Occipital lobe (tissue), 2 donors: ENCODE results near the gene MTTP. TPM values are rescaled to one million over a fixed set of nuclear protein-coding genes. Genes with fewer than 3 reads are reported as not detected.

Source experiments
- DNase-seq: peaks from one replicate; lab custom pipeline; 2025; lab: John Stamatoyannopoulos, UW
- total RNA-seq: library from RNA; depleted of rRNA; stranded (reverse); fragments of >200 nt; gene quantifications from one replicate; pipeline ENCODE4 v1.2.3, GENCODE V29; 2014

MTTP gene
- total RNA-seq, 1 donor from 2014 or later, result 3.4 TPM

DNA sequence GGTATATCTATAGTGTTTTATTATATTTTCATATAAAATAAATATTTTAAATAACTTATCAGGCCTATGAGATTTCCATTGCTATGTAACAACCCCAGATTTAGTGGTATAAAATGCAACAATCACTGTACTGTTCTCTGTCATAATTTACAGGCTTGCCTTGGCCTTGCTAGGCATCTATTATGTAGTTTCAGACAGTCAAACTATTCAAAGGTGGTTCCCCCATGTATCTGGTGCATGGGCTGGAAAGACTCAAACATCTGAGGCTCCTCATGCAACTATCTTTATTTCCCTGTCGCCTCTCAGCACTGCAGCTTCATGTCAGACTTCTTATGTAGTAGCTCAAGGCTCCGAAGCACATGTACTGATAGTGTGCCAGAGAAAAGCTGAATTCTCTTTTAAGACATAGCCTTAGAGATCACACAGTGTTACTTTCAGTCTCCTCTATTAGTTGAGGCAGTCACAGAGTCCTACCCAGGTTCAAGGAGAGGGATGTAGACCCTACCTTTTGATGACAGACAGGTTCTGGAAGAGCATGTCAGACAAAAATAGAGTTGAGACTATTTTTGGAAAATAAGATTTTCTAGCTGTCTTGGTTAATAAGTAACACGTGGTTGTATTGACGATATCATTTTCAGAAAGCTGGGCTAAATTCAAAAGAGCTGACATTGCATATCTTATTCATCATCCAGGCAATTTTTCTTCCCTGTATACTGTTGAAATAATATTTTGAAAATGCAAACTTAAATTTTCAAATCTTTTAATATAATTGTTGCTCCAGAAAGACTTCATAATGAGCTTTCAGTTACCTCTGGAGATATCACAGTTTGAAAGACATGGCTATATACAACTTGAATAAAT, 19.4 kb downstream of the MTTP start:
- no peak for DNase-seq

DNA sequence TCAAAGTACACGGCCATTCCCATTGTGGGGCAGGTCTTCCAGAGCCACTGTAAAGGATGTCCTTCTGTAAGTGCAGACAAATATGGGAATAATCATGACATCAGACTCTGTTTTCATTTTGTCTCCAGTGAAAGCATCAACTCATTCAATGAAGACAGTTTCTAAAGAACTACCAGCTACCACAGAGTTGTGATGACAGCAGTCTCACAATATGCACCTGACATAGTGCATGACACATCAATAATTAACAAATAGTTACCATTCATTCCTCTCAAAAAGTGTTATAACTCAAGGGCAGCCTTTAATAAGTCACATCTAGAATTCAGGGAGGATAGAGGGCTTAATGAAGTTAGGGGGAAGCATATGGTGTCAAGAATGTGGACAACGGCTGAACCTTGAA, 20.2 kb downstream of the MTTP start:
- DNase-seq, result no peak

- DNase-seq, result no peak
Measured at GRCh38 chr4:99606716-99607115, 32.1 kb downstream of the MTTP start.

GRCh38 chr4:99608417-99608816, 33.8 kb downstream of the MTTP start:
- no peak for DNase-seq

DNA sequence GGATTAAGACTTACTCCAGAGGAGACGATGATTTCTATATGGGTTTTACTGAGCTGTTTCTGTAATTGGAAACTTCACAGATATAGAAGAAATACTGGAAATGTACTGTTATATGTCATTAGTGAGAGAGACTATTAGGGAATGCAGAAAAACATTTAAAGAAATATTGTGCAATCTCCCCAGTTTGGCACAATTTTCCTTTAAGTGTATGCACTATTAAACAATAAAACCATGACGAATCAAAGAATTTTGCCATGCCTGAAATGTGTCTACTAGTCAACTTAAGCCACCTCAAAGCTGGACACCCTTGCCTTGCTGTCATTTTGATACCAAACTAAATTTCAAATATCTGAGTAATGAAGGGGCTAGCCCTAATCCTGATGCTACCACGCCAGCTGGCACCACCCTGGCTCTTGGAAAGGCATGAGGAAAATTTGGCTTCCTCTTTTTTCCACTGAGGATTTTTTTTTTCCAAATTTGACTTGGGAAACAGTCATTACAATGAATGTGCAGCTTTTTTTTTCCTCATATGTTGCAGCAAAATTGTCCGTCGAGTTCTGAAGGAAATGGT, 36.1 kb downstream of the MTTP start:
- DNase-seq, result no peak

DNA sequence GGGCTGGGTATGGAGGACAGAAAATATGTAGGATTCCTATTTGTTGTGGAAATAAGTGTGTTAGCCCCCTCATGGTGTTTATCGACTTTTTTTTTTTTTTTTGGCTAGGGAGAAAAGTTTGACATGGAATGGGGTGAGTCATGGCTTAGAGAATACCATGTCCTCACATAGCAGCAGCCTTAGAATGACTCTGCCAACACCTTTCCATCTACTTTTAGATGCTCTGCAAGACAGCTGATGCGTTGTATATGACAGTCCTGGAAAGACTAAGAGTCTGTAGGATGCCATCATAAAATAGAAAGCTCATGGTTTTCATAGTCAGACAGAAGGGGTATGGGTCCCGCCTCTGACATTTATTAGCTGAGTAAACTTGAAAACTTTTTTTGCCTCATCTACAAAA, 37.7 kb downstream of the MTTP start:
- DNase-seq, result no peak

- no peak for DNase-seq
Measured at GRCh38 chr4:99612704-99613103, 38.1 kb downstream of the MTTP start.

- DNase-seq, result no peak
Measured at GRCh38 chr4:99614491-99614890, 39.9 kb downstream of the MTTP start.

GRCh38 chr4:99615170-99615820, 40.7 kb downstream of the MTTP start:
- no peak for DNase-seq

DNA sequence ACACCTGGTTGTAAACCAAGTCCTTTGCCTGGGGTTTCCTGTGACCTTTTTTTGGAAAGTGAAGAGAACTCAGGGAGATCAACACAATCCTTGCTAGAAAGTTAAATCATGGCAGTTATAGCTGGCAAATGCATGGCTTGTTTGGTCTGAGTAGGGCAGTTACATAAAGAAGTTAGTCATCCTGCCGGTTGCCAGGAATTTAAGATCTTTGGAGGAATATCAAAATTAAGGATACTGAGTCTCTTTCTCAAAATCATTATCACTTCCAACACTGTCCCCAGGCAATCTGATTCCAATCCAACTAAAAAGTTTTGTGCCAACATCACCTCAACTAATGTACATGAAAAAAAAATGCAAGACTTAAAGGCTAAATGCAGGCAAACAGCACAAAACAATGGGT, 42.8 kb downstream of the MTTP start:
- DNase-seq, result no peak

GRCh38 chr4:99622341-99622740, 47.7 kb downstream of the MTTP start:
- DNase-seq, result no peak

DNA sequence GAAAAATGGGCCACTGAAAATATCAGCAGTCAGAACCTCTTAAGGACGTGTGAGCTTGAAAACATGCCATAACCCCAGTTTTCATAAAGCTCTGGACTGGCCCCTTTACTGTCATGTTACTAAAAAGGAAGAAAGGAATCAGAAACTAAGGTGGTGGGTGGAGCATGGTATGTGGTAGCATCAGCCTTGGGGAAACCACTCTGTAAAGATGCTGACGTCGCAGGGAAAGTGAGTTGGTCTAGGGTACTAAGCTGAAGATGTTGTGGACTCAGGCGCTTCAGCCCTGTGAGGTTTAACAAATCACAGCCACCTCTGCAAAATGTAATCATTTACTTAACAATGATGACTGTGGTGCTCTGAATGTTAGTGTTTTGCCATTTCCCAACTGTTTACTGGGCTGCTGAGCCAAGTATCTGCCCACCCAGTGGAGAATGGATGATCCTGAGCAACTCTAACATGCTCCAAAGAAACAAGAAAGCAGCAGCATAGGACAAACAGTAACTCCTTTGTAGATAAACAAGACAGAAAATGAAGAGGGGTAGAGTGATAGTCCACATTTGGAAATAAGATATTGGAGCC, 49.6 kb downstream of the MTTP start:
- no peak for DNase-seq

GRCh38 chr4:99625369-99625768, 50.7 kb downstream of the MTTP start:
- no peak for DNase-seq

DNA sequence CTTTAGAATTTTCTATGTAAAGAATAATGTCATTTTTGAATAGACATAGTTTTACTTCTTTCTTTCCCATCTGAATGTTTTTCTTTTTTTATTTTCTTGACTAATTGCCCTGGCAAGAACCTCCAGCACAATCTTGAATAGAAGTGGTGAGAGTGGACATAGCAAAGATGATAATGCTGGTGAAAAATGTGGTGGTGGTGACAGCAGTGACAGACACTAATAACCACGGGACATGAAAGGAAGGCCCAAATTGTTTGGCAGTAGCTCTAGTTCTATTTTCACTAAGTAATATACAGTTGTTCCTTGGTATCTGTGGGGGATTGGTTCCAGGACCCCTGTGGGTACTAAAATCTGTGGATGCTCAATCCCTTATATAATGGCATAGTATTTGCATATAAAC, 53.4 kb downstream of the MTTP start:
- no peak for DNase-seq

GRCh38 chr4:99629962-99630554, 55.4 kb downstream of the MTTP start:
- no peak for DNase-seq

GRCh38 chr4:99630857-99631360, 56.3 kb downstream of the MTTP start:
- no peak for DNase-seq

DNA sequence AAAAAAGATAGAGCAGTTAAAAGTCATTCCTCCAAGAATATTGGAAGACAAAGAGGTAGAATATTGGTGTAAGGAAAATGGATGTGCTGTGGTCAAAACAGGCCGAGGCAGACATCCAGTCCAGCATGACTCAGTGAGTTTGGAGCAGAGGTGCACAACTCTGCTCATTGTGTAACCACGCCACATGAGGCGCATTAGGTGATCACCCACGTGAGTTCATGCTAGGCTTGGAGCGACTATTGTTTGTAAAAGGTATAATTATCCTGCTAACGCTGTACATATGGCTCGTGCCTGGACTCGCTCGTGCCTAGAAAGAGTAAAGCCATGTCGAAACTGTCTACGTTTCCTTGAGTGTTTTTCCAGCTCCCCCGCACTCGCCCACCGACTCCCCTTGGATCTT, 59.1 kb downstream of the MTTP start:
- no peak for DNase-seq

GRCh38 chr4:99634742-99635360, 60.2 kb downstream of the MTTP start:
- no peak for DNase-seq

GRCh38 chr4:99635601-99636000, 61.0 kb downstream of the MTTP start:
- DNase-seq, result no peak

DNA sequence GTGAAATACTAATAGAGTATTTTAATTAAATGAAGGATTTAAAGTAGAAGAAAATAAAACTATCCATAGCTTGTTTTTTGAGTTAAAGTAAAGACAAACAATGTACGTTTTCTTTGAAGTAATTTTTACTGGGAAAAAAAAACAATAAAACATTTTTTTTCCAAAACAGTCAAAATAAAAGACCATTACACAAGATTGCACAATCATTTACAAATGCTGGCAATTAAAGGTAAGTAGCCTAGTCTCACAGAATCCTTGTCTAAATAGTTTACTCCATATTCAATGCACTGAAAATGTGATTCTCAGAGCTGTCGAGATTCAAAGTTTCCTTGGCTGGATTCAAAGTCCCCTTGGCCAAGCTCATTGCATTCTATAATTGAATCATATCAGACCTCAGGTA, 61.8 kb downstream of the MTTP start:
- DNase-seq, result no peak

- no peak for DNase-seq
Measured at GRCh38 chr4:99637174-99637573, 62.5 kb downstream of the MTTP start.
